HG03354 (cell line): ENCODE data around the gene CPSF4.
"Not testable (repeated sequence)": the region's sequence is repeated elsewhere in the genome, so short reads cannot be mapped to it uniquely, and the experiment has no call there.

ENCODE experiments used
- ATAC-seq: cut with Tn5 transposase; IDR thresholded peaks from one replicate; pipeline ENCODE4 v1.9.1; 2021; ENCODE audit warnings: mild to moderate bottlenecking; ENCODE audit not compliant: unreplicated experiment, poor library complexity, severe bottlenecking

Gene CPSF4

GRCh38 chr7:99476107-99476506 lies 37.4 kb downstream of the CPSF4 start:
- no peak for ATAC-seq

GRCh38 chr7:99478464-99479440 lies 40.0 kb downstream of the CPSF4 start:
- ATAC-seq, result no peak

GRCh38 chr7:99485094-99485493 lies 46.4 kb downstream of the CPSF4 start:
- ATAC-seq, result no peak

GRCh38 chr7:99489235-99489634 lies 50.5 kb downstream of the CPSF4 start:
- no peak for ATAC-seq

- ATAC-seq, result no peak
Observed at GRCh38 chr7:99490878-99491277, 52.1 kb downstream of the CPSF4 start.

- no peak for ATAC-seq
Observed at GRCh38 chr7:99493823-99494222, 55.1 kb downstream of the CPSF4 start.

- ATAC-seq, result no peak
Observed at GRCh38 chr7:99497766-99498545, 59.2 kb downstream of the CPSF4 start.

- ATAC-seq, result no peak
Observed at GRCh38 chr7:99498546-99498944, 59.8 kb downstream of the CPSF4 start.

GRCh38 chr7:99499371-99499720 lies 60.6 kb downstream of the CPSF4 start:
- ATAC-seq, result peak; percentile 3

- ATAC-seq, result peak; percentile 54
Observed at GRCh38 chr7:99499721-99500636, 61.2 kb downstream of the CPSF4 start, which contains the start of gene ZNF394. ZNF394 (minus strand) TSS chr7:99500281; CDS start chr7:99500093, 188 bp downstream.

- no peak for ATAC-seq
Observed at GRCh38 chr7:99500637-99501009, 61.9 kb downstream of the CPSF4 start.

GRCh38 chr7:99501236-99501635 lies 62.5 kb downstream of the CPSF4 start:
- ATAC-seq, result not testable (repeated sequence)

GRCh38 chr7:99504281-99504602 lies 65.5 kb downstream of the CPSF4 start:
- no peak for ATAC-seq

- peak; percentile 82 for ATAC-seq
Observed at GRCh38 chr7:99504603-99505323, 66.0 kb downstream of the CPSF4 start, which contains the start of gene ZKSCAN5. ZKSCAN5 (plus strand) TSS chr7:99504662; CDS start chr7:99506045, 1,383 bp downstream.

GRCh38 chr7:99505324-99505662 lies 66.5 kb downstream of the CPSF4 start:
- ATAC-seq, result peak; percentile 5
